Nephron (organoid): Measurements from ENCODE around the gene BCAS4.

ENCODE experiments used
- H3K27ac Mint-ChIP-seq, 3 experiments: 2 replicates each; pipeline ENCODE4 v1.8.0; 2020; ENCODE audit warnings: mixed read lengths in 3 of 3, mild to moderate bottlenecking in 2 of 3, moderate library complexity in 1 of 3
- H3K27me3 Mint-ChIP-seq: 2 replicates; pipeline ENCODE4 v1.8.0; 2021; ENCODE audit warnings: low read depth, mild to moderate bottlenecking, moderate library complexity, mixed read lengths
- H3K36me3 Mint-ChIP-seq: 2 replicates; pipeline ENCODE4 v1.8.0; 2020; ENCODE audit warnings: low read depth, mixed read lengths
- H3K4me1 Mint-ChIP-seq: 2 replicates; pipeline ENCODE4 v1.8.0; 2020; ENCODE audit warnings: mixed read lengths
- H3K4me3 Mint-ChIP-seq, 3 experiments: 2 replicates each; pipeline ENCODE4 v1.8.0; 2020; ENCODE audit warnings: mild to moderate bottlenecking in 3 of 3, mixed read lengths in 3 of 3, moderate library complexity in 2 of 3
- H3K9me3 Mint-ChIP-seq: 2 replicates; pipeline ENCODE4 v1.8.0; 2020; ENCODE audit warnings: mixed read lengths
- CTCF ChIP-seq, 3 experiments: fragments of 200-600 bp; sonication (generic); IDR thresholded peaks; one replicate each; pipeline ENCODE4 v1.5.0; 2021; ENCODE audit warnings: antibody characterized with exemption in 3 of 3; ENCODE audit not compliant: unreplicated experiment in 3 of 3

The BCAS4 gene

GRCh38 chr20:50824137-50824536, 29.3 kb downstream of the BCAS4 start:
- Mint-ChIP-seq H3K4me3 (no peak overlapping the region), H3K36me3 (no peaks in the 10 kb centered on the region), H3K27ac (no peak overlapping the region), H3K27me3 (no peaks in the 10 kb centered on the region), H3K9me3 (no peaks in the 10 kb centered on the region), H3K4me1 (peaks cover 5% of the 10 kb centered on the region)
- no peak for TF ChIP-seq CTCF (IDR thresholded peaks at IDR 0.05; ENCODE audit: unreplicated experiment in 3 of 3)

- Mint-ChIP-seq H3K36me3 (no peaks in the 10 kb centered on the region), H3K27ac (peak overlapping the region in 1 of 3 experiments; percentile 10)
These were observed 31.3 kb downstream of the BCAS4 start for GRCh38 chr20:50826121-50826520.

DNA sequence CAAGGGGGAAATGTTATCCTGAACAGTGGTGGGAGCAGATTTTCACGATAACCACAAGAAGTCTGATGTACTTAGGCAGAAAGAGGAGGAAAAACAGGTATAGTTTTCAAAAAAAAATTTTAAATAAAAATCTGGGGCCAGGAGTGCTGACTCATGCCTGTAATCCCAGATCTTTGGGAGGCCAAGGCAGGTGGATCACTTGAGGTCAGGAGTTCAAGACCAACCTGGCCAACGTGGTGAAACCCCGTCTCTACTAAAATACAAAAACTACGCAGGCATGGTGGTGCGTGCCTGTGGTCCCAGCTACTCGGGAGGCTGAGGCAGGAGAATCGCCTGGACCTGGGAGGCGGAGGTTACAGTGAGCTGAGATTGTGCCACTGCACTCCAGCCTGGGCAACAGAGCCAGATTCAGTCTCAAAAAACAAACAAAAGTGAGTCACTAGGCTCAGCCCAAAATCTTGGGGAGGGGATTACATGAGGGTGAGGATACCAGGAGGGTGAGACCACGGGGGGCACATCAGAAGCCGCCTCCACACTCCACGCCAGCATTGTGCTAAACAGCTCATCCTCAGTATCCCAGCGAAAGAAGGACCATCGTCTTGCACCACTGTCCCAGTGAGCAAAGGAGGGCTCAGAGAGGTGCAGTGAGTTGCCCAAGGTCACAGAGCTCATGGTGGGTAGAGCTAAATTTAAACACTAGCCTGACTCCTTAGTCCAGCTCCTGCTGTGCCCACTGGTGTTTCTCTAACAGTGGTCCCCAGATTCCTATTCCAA, 33.7 kb downstream of the BCAS4 start:
- H3K9me3 Mint-ChIP-seq: no peaks in the 10 kb centered on the region
- TF ChIP-seq CTCF (IDR thresholded peaks at IDR 0.05; ENCODE audit: unreplicated experiment in 3 of 3): no peak
- no peak overlapping the region for H3K27ac Mint-ChIP-seq
- peaks cover 5% of the 10 kb centered on the region for H3K4me1 Mint-ChIP-seq
- no peak overlapping the region for H3K4me3 Mint-ChIP-seq
- H3K27me3 Mint-ChIP-seq: peaks cover under 1% of the 10 kb centered on the region
- H3K36me3 Mint-ChIP-seq: no peaks in the 10 kb centered on the region

More at GRCh38 chr20:50826121-50826520, 31.3 kb downstream of the BCAS4 start:
- TF ChIP-seq CTCF (IDR thresholded peaks at IDR 0.05; ENCODE audit: unreplicated experiment in 3 of 3): no peak
- Mint-ChIP-seq H3K9me3 (no peaks in the 10 kb centered on the region), H3K4me3 (no peak overlapping the region), H3K4me1 (peaks cover 5% of the 10 kb centered on the region), H3K27me3 (no peaks in the 10 kb centered on the region)

DNA sequence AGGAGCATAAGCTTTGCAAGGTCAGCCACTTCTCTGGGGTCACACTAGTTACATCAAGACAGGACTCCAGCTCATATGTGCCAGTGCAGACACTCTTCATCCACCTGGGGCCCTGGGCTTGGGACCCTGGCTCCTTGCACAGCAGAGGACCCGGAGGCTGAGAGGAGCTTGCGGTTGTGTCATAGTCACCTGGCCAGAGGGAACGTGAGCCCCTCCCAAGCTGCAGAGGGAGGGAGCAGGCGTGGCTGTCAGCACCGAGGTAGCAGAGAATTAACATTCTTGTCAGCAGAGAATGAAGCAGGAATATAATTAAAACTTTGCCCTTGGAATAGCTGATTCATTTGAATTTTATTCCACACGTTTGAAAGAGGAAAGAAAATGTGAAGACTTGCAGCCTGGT, 36.8 kb downstream of the BCAS4 start:
- no peaks in the 10 kb centered on the region for H3K36me3 Mint-ChIP-seq
- H3K4me1 Mint-ChIP-seq: no peaks in the 10 kb centered on the region
- no peak overlapping the region for H3K27ac Mint-ChIP-seq
- TF ChIP-seq CTCF (IDR thresholded peaks at IDR 0.05; ENCODE audit: unreplicated experiment in 3 of 3): no peak
- H3K27me3 Mint-ChIP-seq: peaks cover 4% of the 10 kb centered on the region
- H3K4me3 Mint-ChIP-seq: no peak overlapping the region
- no peaks in the 10 kb centered on the region for H3K9me3 Mint-ChIP-seq

DNA sequence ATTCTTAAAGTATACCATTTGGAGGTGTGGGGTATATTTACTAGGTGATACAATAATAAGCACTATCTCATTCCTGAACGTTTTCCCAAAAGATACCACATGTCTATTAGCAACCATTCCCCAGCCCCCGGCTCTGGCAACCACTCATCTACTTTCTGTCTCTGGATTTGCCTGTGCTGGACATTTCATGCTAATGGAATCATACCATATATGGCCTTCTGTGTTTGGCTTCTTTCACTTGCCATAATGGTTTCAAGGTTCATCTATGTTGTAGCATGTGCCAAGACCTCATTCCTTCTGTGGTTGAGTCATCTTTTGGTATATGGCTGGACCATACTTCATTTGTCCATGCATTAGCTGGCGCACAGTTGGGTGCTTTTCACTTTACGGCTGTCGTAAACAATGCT, 39.7 kb downstream of the BCAS4 start:
- Mint-ChIP-seq H3K27me3 (peaks cover 4% of the 10 kb centered on the region), H3K4me1 (peaks cover 10% of the 10 kb centered on the region)
- no peak for TF ChIP-seq CTCF (IDR thresholded peaks at IDR 0.05; ENCODE audit: unreplicated experiment in 3 of 3)

More for the DNA sequence above, 39.7 kb downstream of the BCAS4 start:
- Mint-ChIP-seq H3K9me3 (no peaks in the 10 kb centered on the region), H3K36me3 (no peaks in the 10 kb centered on the region), H3K27ac (no peak overlapping the region), H3K4me3 (no peak overlapping the region)
